GM23338 (cell line): ENCODE results near the gene NLN. TPM values are rescaled to one million over a fixed set of nuclear protein-coding genes. Genes with fewer than 3 reads are reported as not detected.

ENCODE experiments used
- ATAC-seq: fragments of 200-7000 bp; cut with Tn5 transposase; 3 replicates; pipeline ENCODE4 v1.9.1; 2020
- DNase-seq: peaks from one replicate; pipeline ENCODE4 v3.0.0-alpha.2; 2015; ENCODE audit warnings: low spot score
- H2AFZ ChIP-seq: fragments of 200-600 bp; sonication (generic); 2 replicates; pipeline ENCODE4 v1.8.0; 2016; ENCODE audit warnings: antibody characterized with exemption, mild to moderate bottlenecking, moderate library complexity
- H3F3A ChIP-seq: fragments of 200-600 bp; sonication (generic); replicated peaks from 2 replicates; pipeline ENCODE4 v1.8.0; 2017; ENCODE audit warnings: antibody characterized with exemption, mixed run types, low read depth
- H3K27ac ChIP-seq: fragments of 200-600 bp; sonication (generic); 2 replicates; pipeline ENCODE4 v1.6.1; 2016; ENCODE audit warnings: low read depth
- H3K27me3 ChIP-seq: fragments of 200-600 bp; sonication (generic); 2 replicates; pipeline ENCODE4 v1.8.0; 2016; ENCODE audit warnings: mild to moderate bottlenecking, mixed run types, moderate library complexity; ENCODE audit not compliant: insufficient read depth
- H3K36me3 ChIP-seq: fragments of 200-600 bp; sonication (generic); 2 replicates; pipeline ENCODE4 v1.8.0; 2016; ENCODE audit warnings: mild to moderate bottlenecking; ENCODE audit not compliant: insufficient read depth
- H3K4me1 ChIP-seq: fragments of 200-600 bp; sonication (generic); 2 replicates; pipeline ENCODE4 v1.8.0; 2016; ENCODE audit warnings: mild to moderate bottlenecking, moderate library complexity; ENCODE audit not compliant: insufficient read depth
- H3K4me2 ChIP-seq: fragments of 200-600 bp; sonication (generic); 2 replicates; pipeline ENCODE4 v1.7.1; 2017; ENCODE audit warnings: mixed run types
- H3K4me3 ChIP-seq: fragments of 200-600 bp; sonication (generic); 2 replicates; pipeline ENCODE4 v1.6.1; 2016; ENCODE audit warnings: mixed run types
- H3K79me2 ChIP-seq: fragments of 200-600 bp; sonication (generic); replicated peaks from 2 replicates; pipeline ENCODE4 v1.8.0; 2017; ENCODE audit warnings: mild to moderate bottlenecking; ENCODE audit not compliant: insufficient read depth
- H3K9me2 ChIP-seq: fragments of 200-600 bp; sonication (generic); 2 replicates; pipeline ENCODE4 v1.8.0; 2017; ENCODE audit not compliant: insufficient read depth
- H4K20me1 ChIP-seq: fragments of 200-600 bp; sonication (generic); replicated peaks from 2 replicates; pipeline ENCODE4 v1.8.0; 2017; ENCODE audit warnings: mild to moderate bottlenecking; ENCODE audit not compliant: insufficient read depth
- H3K27ac Mint-ChIP-seq: 2 replicates; pipeline ENCODE4 v1.8.0; 2020; ENCODE audit warnings: inconsistent platforms, mild to moderate bottlenecking, moderate library complexity, mixed read lengths
- H3K27me3 Mint-ChIP-seq: 3 replicates; pipeline ENCODE4 v1.8.0; 2022; ENCODE audit warnings: low read depth, mild to moderate bottlenecking, moderate library complexity, mixed read lengths, inconsistent platforms; ENCODE audit not compliant: insufficient read depth, poor library complexity
- H3K36me3 Mint-ChIP-seq: 3 replicates; pipeline ENCODE4 v1.8.0; 2021; ENCODE audit warnings: low read depth, mild to moderate bottlenecking, inconsistent platforms, moderate library complexity, mixed read lengths
- H3K4me1 Mint-ChIP-seq: 3 replicates; pipeline ENCODE4 v1.8.0; 2020; ENCODE audit warnings: mild to moderate bottlenecking, inconsistent platforms, mixed read lengths
- H3K4me3 Mint-ChIP-seq: 3 replicates; pipeline ENCODE4 v1.8.0; 2021; ENCODE audit warnings: moderate library complexity, mild to moderate bottlenecking, inconsistent platforms, mixed read lengths
- H3K9me3 Mint-ChIP-seq: 3 replicates; pipeline ENCODE4 v1.8.0; 2020; ENCODE audit warnings: moderate library complexity, mild to moderate bottlenecking, inconsistent platforms, mixed read lengths
- CREB1 ChIP-seq: fragments of 250-450 bp; sonication (Bioruptor Pico); IDR thresholded peaks from 2 replicates; pipeline ENCODE4 v1.5.0; 2020; ENCODE audit warnings: low read depth, mild to moderate bottlenecking, moderate library complexity
- CTCF ChIP-seq, 2 experiments: fragments of 200-600 bp in 1 of 2; sonication (generic) in 1 of 2; conservative IDR thresholded peaks; 2 replicates each; pipeline versions ENCODE4 v1.5.1 to v1.6.1; 2016 to 2017; ENCODE audit warnings: antibody characterized with exemption in 2 of 2, low read depth in 2 of 2, mild to moderate bottlenecking in 2 of 2, moderate library complexity in 1 of 2
- ETS1 ChIP-seq: IDR thresholded peaks from 2 replicates; pipeline ENCODE4 v1.6.1; 2016; ENCODE audit warnings: antibody characterized with exemption
- EZH2 ChIP-seq: fragments of 200-600 bp; sonication (generic); IDR thresholded peaks from one replicate; pipeline ENCODE4 v1.8.0; 2017; ENCODE audit warnings: antibody characterized with exemption, mild to moderate bottlenecking, low read depth; ENCODE audit not compliant: unreplicated experiment
- EZH2phosphoT487 ChIP-seq: fragments of 200-600 bp; sonication (generic); IDR thresholded peaks from one replicate; pipeline ENCODE4 v1.8.1; 2018; ENCODE audit warnings: antibody characterized with exemption; ENCODE audit not compliant: unreplicated experiment
- JUNB ChIP-seq: IDR thresholded peaks from one replicate; pipeline ENCODE4 v1.6.1; 2016; ENCODE audit warnings: antibody characterized with exemption; ENCODE audit not compliant: unreplicated experiment
- NANOG ChIP-seq: IDR thresholded peaks from 2 replicates; pipeline ENCODE4 v1.6.1; 2016; ENCODE audit warnings: antibody characterized with exemption, borderline replicate concordance
- POLR2AphosphoS5 ChIP-seq: IDR thresholded peaks from 2 replicates; pipeline ENCODE4 v1.6.1; 2016; ENCODE audit warnings: antibody characterized with exemption, low read depth
- REST ChIP-seq: IDR thresholded peaks from one replicate; pipeline ENCODE4 v1.6.1; 2018; ENCODE audit warnings: antibody characterized with exemption; ENCODE audit not compliant: unreplicated experiment
- STAT1 ChIP-seq: IDR thresholded peaks from one replicate; pipeline ENCODE4 v1.6.1; 2016; ENCODE audit warnings: antibody characterized with exemption; ENCODE audit not compliant: unreplicated experiment
- ZNF114 ChIP-seq: fragments of 250-450 bp; sonication (Bioruptor Pico); IDR thresholded peaks from 2 replicates; pipeline ENCODE4 v1.5.0; 2020; ENCODE audit warnings: mild to moderate bottlenecking, moderate library complexity
- ZNF331 ChIP-seq: fragments of 250-450 bp; sonication (Bioruptor Pico); IDR thresholded peaks from 2 replicates; pipeline ENCODE4 v1.5.0; 2020; ENCODE audit warnings: low read depth, mild to moderate bottlenecking, moderate library complexity
- polyA plus RNA-seq: library from polyadenylated mRNA; unstranded; fragments of >200 nt; fragmentation: Nextera tagmentation; extraction: Ambion mirVana; gene quantifications from 2 replicates; pipeline ENCODE4 v1.2.1, GENCODE V29; 2016
- total RNA-seq: library from RNA; depleted of rRNA; stranded (reverse); fragments of >200 nt; shearing (Covaris generic); gene quantifications from 2 replicates; pipeline ENCODE4 v1.2.3, GENCODE V29; 2014
- TF ChIP-seq, protein P1 (sequence below): fragments of 250-450 bp; sonication (Bioruptor Pico); IDR thresholded peaks from 2 replicates; pipeline ENCODE4 v1.5.0; 2020; ENCODE audit warnings: mild to moderate bottlenecking, moderate library complexity

The NLN gene
- total and polyA plus RNA-seq, 2 experiments from 2014 or later = 56.4 to 168 TPM

DNA sequence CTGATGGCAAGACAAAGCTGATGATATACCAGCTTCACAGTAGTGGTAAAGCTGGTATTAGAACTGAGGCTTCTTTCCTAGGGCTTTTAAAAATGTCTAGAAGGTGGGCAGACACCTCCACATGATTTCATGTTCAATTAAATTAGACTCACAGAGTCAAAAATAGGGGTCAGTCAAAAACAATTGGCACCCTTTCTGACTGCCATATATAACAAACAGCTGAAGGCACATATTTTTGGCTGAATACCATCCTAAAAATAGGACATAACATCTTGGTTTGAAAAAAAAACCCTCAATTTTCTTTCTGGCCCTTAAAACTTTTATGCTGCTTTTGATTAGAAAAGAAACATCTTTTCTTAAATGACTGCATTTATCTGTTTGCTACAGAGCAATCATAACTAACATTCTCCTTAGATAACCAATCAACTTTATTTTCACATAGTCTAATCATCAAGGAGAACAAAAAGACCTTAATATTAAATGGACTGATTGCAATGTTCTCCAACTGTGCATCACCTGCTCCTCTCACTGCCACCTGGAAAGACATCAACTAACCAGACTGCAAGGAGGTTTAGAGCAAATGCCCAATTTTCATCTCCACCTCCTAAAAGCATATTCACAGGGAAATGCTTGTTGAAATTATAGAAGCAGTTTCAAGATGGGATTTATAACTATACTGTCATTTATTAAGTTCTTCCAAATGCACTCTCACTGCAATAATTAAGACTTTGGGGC, 3.3 kb upstream of the NLN start:
- no peak for TF ChIP-seq CREB1
- no peak for TF ChIP-seq EZH2phosphoT487
- no peak for TF ChIP-seq STAT1
- TF ChIP-seq ETS1 = no peak
- no peak for TF ChIP-seq CTCF (conservative IDR thresholded peaks at IDR 0.05; ENCODE audit: low read depth in 2 of 2)
- no peak for TF ChIP-seq ZNF331 (CRISPR knock-in tag)
- TF ChIP-seq JUNB = no peak
- TF ChIP-seq, protein P1, sequence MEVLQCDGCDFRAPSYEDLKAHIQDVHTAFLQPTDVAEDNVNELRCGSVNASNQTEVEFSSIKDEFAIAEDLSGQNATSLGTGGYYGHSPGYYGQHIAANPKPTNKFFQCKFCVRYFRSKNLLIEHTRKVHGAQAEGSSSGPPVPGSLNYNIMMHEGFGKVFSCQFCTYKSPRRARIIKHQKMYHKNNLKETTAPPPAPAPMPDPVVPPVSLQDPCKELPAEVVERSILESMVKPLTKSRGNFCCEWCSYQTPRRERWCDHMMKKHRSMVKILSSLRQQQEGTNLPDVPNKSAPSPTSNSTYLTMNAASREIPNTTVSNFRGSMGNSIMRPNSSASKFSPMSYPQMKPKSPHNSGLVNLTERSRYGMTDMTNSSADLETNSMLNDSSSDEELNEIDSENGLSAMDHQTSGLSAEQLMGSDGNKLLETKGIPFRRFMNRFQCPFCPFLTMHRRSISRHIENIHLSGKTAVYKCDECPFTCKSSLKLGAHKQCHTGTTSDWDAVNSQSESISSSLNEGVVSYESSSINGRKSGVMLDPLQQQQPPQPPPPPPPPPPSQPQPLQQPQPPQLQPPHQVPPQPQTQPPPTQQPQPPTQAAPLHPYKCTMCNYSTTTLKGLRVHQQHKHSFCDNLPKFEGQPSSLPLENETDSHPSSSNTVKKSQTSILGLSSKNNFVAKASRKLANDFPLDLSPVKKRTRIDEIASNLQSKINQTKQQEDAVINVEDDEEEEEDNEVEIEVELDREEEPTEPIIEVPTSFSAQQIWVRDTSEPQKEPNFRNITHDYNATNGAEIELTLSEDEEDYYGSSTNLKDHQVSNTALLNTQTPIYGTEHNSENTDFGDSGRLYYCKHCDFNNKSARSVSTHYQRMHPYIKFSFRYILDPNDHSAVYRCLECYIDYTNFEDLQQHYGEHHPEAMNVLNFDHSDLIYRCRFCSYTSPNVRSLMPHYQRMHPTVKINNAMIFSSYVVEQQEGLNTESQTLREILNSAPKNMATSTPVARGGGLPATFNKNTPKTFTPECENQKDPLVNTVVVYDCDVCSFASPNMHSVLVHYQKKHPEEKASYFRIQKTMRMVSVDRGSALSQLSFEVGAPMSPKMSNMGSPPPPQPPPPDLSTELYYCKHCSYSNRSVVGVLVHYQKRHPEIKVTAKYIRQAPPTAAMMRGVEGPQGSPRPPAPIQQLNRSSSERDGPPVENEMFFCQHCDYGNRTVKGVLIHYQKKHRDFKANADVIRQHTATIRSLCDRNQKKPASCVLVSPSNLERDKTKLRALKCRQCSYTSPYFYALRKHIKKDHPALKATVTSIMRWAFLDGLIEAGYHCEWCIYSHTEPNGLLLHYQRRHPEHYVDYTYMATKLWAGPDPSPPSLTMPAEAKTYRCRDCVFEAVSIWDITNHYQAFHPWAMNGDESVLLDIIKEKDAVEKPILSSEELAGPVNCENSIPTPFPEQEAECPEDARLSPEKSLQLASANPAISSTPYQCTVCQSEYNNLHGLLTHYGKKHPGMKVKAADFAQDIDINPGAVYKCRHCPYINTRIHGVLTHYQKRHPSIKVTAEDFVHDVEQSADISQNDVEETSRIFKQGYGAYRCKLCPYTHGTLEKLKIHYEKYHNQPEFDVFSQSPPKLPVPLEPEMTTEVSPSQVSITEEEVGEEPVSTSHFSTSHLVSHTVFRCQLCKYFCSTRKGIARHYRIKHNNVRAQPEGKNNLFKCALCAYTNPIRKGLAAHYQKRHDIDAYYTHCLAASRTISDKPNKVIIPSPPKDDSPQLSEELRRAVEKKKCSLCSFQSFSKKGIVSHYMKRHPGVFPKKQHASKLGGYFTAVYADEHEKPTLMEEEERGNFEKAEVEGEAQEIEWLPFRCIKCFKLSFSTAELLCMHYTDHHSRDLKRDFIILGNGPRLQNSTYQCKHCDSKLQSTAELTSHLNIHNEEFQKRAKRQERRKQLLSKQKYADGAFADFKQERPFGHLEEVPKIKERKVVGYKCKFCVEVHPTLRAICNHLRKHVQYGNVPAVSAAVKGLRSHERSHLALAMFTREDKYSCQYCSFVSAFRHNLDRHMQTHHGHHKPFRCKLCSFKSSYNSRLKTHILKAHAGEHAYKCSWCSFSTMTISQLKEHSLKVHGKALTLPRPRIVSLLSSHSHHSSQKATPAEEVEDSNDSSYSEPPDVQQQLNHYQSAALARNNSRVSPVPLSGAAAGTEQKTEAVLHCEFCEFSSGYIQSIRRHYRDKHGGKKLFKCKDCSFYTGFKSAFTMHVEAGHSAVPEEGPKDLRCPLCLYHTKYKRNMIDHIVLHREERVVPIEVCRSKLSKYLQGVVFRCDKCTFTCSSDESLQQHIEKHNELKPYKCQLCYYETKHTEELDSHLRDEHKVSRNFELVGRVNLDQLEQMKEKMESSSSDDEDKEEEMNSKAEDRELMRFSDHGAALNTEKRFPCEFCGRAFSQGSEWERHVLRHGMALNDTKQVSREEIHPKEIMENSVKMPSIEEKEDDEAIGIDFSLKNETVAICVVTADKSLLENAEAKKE (CRISPR knock-in tag) = no peak
- no peak for TF ChIP-seq ZNF114 (CRISPR knock-in tag)
- no peak for TF ChIP-seq NANOG
- TF ChIP-seq REST = no peak
- no peak for TF ChIP-seq EZH2
- TF ChIP-seq POLR2AphosphoS5 = no peak
- Histone ChIP-seq H3K9me2 (no peaks in the 10 kb centered on the region), H3F3A (peaks cover 5% of the 10 kb centered on the region), H3K36me3 (0 out of 2 replicates have a peak, but pooled peaks cover 4% of the 10 kb centered on the region), H4K20me1 (peaks cover 14% of the 10 kb centered on the region; the same call in 1 of the 2 replicates), H3K4me3 (no peak overlapping the region), H3K4me2 (no peak overlapping the region), H3K27ac (no peak overlapping the region), H3K27me3 (no peaks in the 10 kb centered on the region), H2AFZ (no peak overlapping the region), H3K4me1 (peaks cover 8% of the 10 kb centered on the region; the same call in 1 of the 2 replicates), H3K79me2 (peaks cover 36% of the 10 kb centered on the region)
- Mint-ChIP-seq H3K27ac (no peak overlapping the region), H3K36me3 (peaks cover 13% of the 10 kb centered on the region), H3K9me3 (no peaks in the 10 kb centered on the region; the same call in 2 of the 3 replicates), H3K4me3 (no peak overlapping the region), H3K27me3 (peaks cover 4% of the 10 kb centered on the region), H3K4me1 (peaks cover 4% of the 10 kb centered on the region)
- ATAC-seq = no peak
- DNase-seq = no peak
